Effector memory CD8-positive, alpha-beta T cell (primary cell): ENCODE measurements around the gene BICDL2.

Experiments
- ATAC-seq: fragments of 150-1000 bp; cut with Tn5 transposase; replicated peaks from 2 replicates; pipeline ENCODE4 v1.10.0; 2021; ENCODE audit warnings: mild to moderate bottlenecking, moderate library complexity
- DNase-seq, 3 experiments: peaks; one replicate each; pipeline ENCODE4 v3.0.0; 2021
- H3K27ac Mint-ChIP-seq, 2 donors: one replicate each; pipeline ENCODE4 v1.8.0; 2022; ENCODE audit warnings: mild to moderate bottlenecking in 2 of 2, mixed read lengths in 2 of 2, moderate library complexity in 2 of 2
- H3K27me3 Mint-ChIP-seq, 2 donors: one replicate each; pipeline ENCODE4 v1.8.0; 2022; ENCODE audit warnings: mixed read lengths in 2 of 2
- H3K36me3 Mint-ChIP-seq: one replicate; pipeline ENCODE4 v1.8.0; 2022; ENCODE audit warnings: mild to moderate bottlenecking, moderate library complexity, mixed read lengths; ENCODE audit not compliant: insufficient read depth
- H3K4me1 Mint-ChIP-seq, 2 donors: one replicate each; pipeline ENCODE4 v1.8.0; 2022; ENCODE audit warnings: low read depth in 2 of 2, mixed read lengths in 2 of 2
- H3K4me3 Mint-ChIP-seq, 2 donors: one replicate each; pipeline ENCODE4 v1.8.0; 2022; ENCODE audit warnings: mild to moderate bottlenecking in 2 of 2, mixed read lengths in 2 of 2, moderate library complexity in 2 of 2
- H3K9me3 Mint-ChIP-seq, 2 donors: one replicate each; pipeline ENCODE4 v1.8.0; 2022; ENCODE audit warnings: mixed read lengths in 2 of 2

The BICDL2 gene

DNA sequence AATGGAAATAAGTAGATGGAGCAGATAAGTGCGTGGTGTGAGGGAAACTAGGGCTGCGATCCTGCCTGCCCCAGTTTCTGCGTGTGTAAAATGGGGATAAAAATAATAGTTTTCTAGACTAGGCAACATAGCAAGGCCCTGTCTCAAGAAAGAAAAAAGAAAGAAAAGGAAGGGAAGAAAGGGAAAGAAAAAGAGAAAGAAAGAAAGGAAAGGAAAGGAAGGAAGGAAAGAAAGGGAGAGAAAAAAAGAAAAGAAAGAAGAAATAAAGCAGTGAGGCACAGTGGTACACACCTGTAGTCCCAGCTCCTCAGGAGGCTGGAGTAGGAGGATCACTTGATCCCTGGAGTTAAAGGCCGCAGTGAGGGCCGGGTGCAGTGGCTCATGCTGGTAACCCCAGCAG lies 54.3 kb downstream of the BICDL2 start:
- Mint-ChIP-seq H3K4me1 (peaks cover 11 to 15% of the 10 kb centered on the region in 2 donors), H3K27ac (no peak overlapping the region), H3K9me3 (no peaks in the 10 kb centered on the region), H3K36me3 (peaks cover 4% of the 10 kb centered on the region), H3K4me3 (peak overlapping the region; percentile 19 to 78), H3K27me3 (peaks cover 5 to 9% of the 10 kb centered on the region in 2 donors)
- no peak for DNase-seq
- no peak for ATAC-seq

DNA sequence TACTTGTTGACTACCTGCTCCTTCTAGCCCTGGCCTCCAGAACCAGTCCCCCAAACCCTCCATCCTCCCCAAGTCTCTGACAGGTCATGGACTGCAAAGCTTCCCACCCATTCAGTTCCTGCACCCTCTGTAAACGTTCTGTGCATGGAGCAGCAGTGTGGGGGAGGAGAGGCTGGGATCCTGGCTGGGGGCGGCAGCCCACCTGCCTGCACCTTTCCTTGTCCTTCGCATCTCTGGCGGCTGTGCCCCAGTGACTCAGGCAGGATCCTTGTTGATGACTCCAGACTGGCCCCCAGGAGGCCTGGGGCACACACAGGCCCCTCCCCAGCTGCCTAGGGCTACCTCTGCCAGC lies 54.9 kb downstream of the BICDL2 start:
- H3K4me1 Mint-ChIP-seq, result peaks cover 11 to 15% of the 10 kb centered on the region in 2 donors
- peaks cover 5 to 7% of the 10 kb centered on the region in 2 donors for H3K27me3 Mint-ChIP-seq
- no peak for DNase-seq
- peak overlapping the region; percentile 84 to 88 for H3K27ac Mint-ChIP-seq
- no peaks in the 10 kb centered on the region for H3K9me3 Mint-ChIP-seq
- no peak for ATAC-seq
- peak overlapping the region; percentile 74 to 78 for H3K4me3 Mint-ChIP-seq
- peaks cover 4% of the 10 kb centered on the region for H3K36me3 Mint-ChIP-seq

DNA sequence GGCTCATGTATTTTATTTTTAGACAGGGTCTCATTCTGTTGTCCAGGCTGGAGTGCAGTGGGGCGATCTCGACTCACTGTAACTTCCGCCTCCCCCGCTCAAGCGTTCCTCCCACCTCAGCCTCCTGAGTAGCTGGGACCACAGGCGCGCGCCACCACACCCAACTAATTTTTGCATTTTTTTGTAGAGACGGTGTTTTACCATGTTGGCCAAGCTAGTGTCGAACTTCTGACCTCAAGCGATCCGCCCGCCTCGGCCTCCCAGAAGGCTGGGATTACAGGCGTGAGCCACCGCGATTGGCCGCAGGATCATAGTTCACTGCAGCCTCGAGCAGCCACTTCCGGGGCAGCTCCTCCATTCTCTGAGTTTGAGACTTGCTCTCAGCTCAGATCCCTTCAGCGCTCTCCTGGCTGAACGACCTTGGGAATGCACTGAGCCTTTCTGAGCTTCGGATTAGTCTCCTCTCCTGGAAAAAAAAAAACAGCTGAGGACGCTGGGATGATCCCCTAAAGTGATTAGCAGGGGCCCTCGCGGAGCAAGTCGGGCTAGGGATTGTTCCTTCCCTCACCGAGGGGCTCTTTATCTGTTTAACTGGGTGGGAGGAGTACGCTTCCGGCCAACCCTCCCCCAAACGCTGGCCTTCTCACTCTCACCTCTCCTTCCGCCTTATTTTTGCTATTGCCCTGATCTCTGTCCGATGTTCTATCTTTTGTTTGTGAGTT lies 55.4 kb downstream of the BICDL2 start:
- peak overlapping the region; percentile 74 to 78 for H3K4me3 Mint-ChIP-seq
- peak overlapping the region; percentile 84 to 88 for H3K27ac Mint-ChIP-seq
- no peak for ATAC-seq
- peaks cover 11 to 15% of the 10 kb centered on the region in 2 donors for H3K4me1 Mint-ChIP-seq
- no peak for DNase-seq
- H3K9me3 Mint-ChIP-seq, result no peaks in the 10 kb centered on the region
- H3K27me3 Mint-ChIP-seq, result peaks cover under 1 to 2% of the 10 kb centered on the region in 2 donors
- peaks cover 4% of the 10 kb centered on the region for H3K36me3 Mint-ChIP-seq

DNA sequence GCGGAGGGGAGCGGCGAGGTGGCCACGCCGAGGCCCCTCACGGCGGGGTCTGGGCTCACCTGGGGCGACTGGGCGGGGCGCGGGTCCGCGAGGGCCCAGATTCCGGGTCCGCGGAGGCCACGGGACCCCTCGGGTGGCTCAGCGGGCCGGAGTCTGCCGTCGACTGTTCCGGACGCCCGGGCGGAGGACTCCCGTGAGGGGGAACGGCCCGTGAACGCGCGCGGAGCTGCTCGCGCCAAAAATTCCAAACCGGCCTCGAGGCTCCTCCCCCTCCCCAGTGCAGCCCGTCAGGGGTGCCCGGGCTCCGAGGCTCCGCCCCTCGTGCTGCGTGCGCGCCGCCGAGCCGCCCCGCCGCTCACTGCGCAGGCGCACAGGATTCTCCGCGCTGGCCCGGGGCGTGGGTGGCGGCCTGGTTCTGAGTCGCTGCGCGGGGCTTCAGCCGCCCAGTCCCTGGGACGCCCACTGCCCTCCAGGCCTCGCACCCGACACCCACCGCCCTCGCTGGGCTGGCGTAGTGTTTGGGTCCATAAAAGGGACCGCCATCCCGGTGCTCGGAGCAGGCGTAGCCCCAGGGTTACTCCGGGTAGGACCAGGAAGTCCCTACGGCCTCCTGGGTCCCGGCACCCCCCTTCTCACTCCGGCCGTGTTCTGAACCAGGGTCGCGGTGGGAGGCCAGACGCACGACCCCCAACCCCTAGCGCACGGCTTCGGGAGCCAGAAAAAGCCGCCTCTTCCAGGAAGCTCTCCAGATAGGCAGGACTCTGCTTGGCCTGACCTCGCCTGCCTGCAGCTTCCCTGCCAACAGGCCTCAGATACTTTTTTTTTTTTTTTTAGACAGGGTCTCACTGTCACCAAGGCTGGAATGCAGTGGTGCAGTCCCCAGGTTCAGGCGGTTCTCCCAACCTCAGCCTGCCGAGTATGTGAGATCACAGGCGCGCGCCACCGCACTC lies 56.2 kb downstream of the BICDL2 start, which contains the start of gene PKMYT1:
Gene PKMYT1, minus strand, starts transcription at position 220 of the 950 bp plus-strand sequence. CDS start 789 bp downstream, outside the sequence.
- Mint-ChIP-seq H3K4me3 (peak within 1 kb of the TSS; percentile 74 to 78), H3K27me3 (no peaks in the 10 kb centered on the region), H3K4me1 (peaks cover 11 to 15% of the 10 kb centered on the region in 2 donors), H3K36me3 (peaks cover 4% of the 10 kb centered on the region), H3K9me3 (no peaks in the 10 kb centered on the region), H3K27ac (peak within 1 kb of the TSS; percentile 84 to 88)
- ATAC-seq, result peak; percentile 93
- DNase-seq, result peak; percentile 93 to 97 (median 94)

DNA sequence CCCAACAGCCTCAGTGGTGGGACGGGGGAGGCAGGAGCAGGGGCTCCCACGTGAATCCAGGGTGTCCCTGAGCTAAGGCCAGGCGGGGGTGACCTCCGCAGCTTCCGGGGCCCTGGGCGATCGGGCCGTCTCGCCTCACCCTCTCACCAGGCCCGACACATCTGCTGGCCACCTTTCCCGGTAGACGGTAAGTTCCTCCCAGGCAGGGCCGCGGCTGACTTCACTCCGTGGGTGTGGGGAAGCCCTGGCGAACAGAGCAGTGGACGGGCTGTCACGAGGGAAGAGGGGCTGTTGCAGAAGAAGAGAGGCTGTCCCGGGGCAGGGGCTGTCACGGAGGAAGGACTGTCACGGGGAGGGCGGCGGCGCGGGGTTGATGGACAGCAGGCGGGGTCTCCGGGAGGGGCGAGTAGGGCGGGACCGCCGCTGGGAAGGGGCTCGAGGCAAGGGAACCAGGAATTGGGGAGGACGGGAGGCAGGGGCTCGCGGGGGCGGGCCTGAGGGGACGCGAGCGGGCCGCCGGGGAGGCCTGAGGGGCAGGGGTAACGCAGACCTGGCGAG lies 57.0 kb downstream of the BICDL2 start:
- H3K4me1 Mint-ChIP-seq, result peaks cover 11 to 15% of the 10 kb centered on the region in 2 donors

More for the DNA sequence above, 57.0 kb downstream of the BICDL2 start:
- Mint-ChIP-seq H3K9me3 (no peaks in the 10 kb centered on the region), H3K36me3 (peaks cover 4% of the 10 kb centered on the region), H3K27ac (no peak overlapping the region), H3K27me3 (no peaks in the 10 kb centered on the region), H3K4me3 (peak overlapping the region; percentile 74 to 78)
- ATAC-seq (no peak), DNase-seq (no peak)
